T-helper 2 cell (primary cell): Measurements from ENCODE around the gene VSTM2B.

Experiments used
- DNase-seq, 5 experiments: peaks; one replicate each; pipeline versions ENCODE4 v3.0.0 to v3.0.0-alpha.2; 2012 to 2022

The VSTM2B gene

GRCh38 chr19:29516358-29516725 lies 9.5 kb upstream of the VSTM2B start:
- no peak for DNase-seq

GRCh38 chr19:29516821-29517395 lies 8.9 kb upstream of the VSTM2B start:
- DNase-seq, result no peak

GRCh38 chr19:29517412-29517811 lies 8.4 kb upstream of the VSTM2B start:
- no peak for DNase-seq

- no peak for DNase-seq
Observed at GRCh38 chr19:29517946-29518345, 7.8 kb upstream of the VSTM2B start.

GRCh38 chr19:29519146-29519545 lies 6.6 kb upstream of the VSTM2B start:
- DNase-seq, result no peak

- DNase-seq, result no peak
Observed at GRCh38 chr19:29519931-29520330, 5.9 kb upstream of the VSTM2B start.

GRCh38 chr19:29520390-29520789 lies 5.4 kb upstream of the VSTM2B start:
- DNase-seq, result no peak

GRCh38 chr19:29521291-29522075 lies 4.3 kb upstream of the VSTM2B start:
- no peak for DNase-seq

- DNase-seq, result no peak
Observed at GRCh38 chr19:29523568-29523967, 2.2 kb upstream of the VSTM2B start.

- DNase-seq, result no peak
Observed at GRCh38 chr19:29524201-29524911, 1.4 kb upstream of the VSTM2B start.

- peak in 1 of 5 experiments; percentile 38 for DNase-seq
Observed at GRCh38 chr19:29524912-29525831, 622 bp upstream of the VSTM2B start.

- DNase-seq, result peak in 1 of 5 experiments; percentile 19
Observed at GRCh38 chr19:29526730-29527499, 1.1 kb downstream of the VSTM2B start.

- DNase-seq, result no peak
Observed at GRCh38 chr19:29527500-29528328, 1.9 kb downstream of the VSTM2B start.

GRCh38 chr19:29528350-29528945 lies 2.7 kb downstream of the VSTM2B start:
- peak in 4 of 5 experiments; percentile 3 to 80 (median 34) for DNase-seq

GRCh38 chr19:29528946-29529645 lies 3.3 kb downstream of the VSTM2B start:
- DNase-seq, result no peak

GRCh38 chr19:29529646-29530539 lies 4.1 kb downstream of the VSTM2B start:
- peak in 1 of 5 experiments; percentile 30 for DNase-seq

- DNase-seq, result no peak
Observed at GRCh38 chr19:29530540-29531457, 5.0 kb downstream of the VSTM2B start.
